ENCODE measurements around the gene CRISPLD2. TPM values are rescaled to one million over a fixed set of nuclear protein-coding genes. Genes with fewer than 3 reads are reported as not detected.
"Not testable (repeated sequence)": the region's sequence is repeated elsewhere in the genome, so short reads cannot be mapped to it uniquely, and the experiment has no call there.

Gene CRISPLD2
- total RNA-seq, 1 donor: 40.2 TPM

GRCh38 chr16:84868328-84868727 is 48.5 kb downstream of the CRISPLD2 start:
- H3K4me1 ChIP-seq (ENCODE audit: insufficient read depth, low read length): no peaks in the 10 kb centered on the region
- H2AFZ ChIP-seq (ENCODE audit: low read length): no peak overlapping the region
- H3K4me2 ChIP-seq (ENCODE audit: insufficient read depth, low read length): no peak overlapping the region
- no peaks in the 10 kb centered on the region for H3K36me3 ChIP-seq (ENCODE audit: insufficient read depth, low read length)
- TF ChIP-seq CTCF (IDR thresholded peaks at IDR 0.05; ENCODE audit: extremely low read depth, low read depth, low read length): no peak
- no peak overlapping the region for H3K27ac ChIP-seq (ENCODE audit: low read depth, low read length)
- H3K79me2 ChIP-seq (ENCODE audit: insufficient read depth, low read length): no peaks in the 10 kb centered on the region
- H3K9me3 ChIP-seq (ENCODE audit: low read depth, low read length): no peaks in the 10 kb centered on the region
- H3K4me3 ChIP-seq (ENCODE audit: insufficient read depth, low read length): no peak overlapping the region
- peak; percentile 19 for DNase-seq (ENCODE audit: insufficient read length, low spot score, missing footprints)
- H3K27me3 ChIP-seq (ENCODE audit: insufficient read depth, low read length): no peaks in the 10 kb centered on the region
- H4K20me1 ChIP-seq (ENCODE audit: insufficient read depth, low read length): no peaks in the 10 kb centered on the region

GRCh38 chr16:84868829-84869472 is 49.2 kb downstream of the CRISPLD2 start:
- Histone ChIP-seq H3K27ac (ENCODE audit: low read depth, low read length) (no peak overlapping the region), H3K4me3 (ENCODE audit: insufficient read depth, low read length) (no peak overlapping the region), H3K9me3 (ENCODE audit: low read depth, low read length) (no peaks in the 10 kb centered on the region), H3K36me3 (ENCODE audit: insufficient read depth, low read length) (no peaks in the 10 kb centered on the region), H3K4me2 (ENCODE audit: insufficient read depth, low read length) (no peak overlapping the region), H3K4me1 (ENCODE audit: insufficient read depth, low read length) (no peaks in the 10 kb centered on the region), H4K20me1 (ENCODE audit: insufficient read depth, low read length) (no peaks in the 10 kb centered on the region), H2AFZ (ENCODE audit: low read length) (no peak overlapping the region), H3K27me3 (ENCODE audit: insufficient read depth, low read length) (no peaks in the 10 kb centered on the region), H3K79me2 (ENCODE audit: insufficient read depth, low read length) (no peaks in the 10 kb centered on the region)
- TF ChIP-seq CTCF (IDR thresholded peaks at IDR 0.05; ENCODE audit: extremely low read depth, low read depth, low read length): no peak
- peak; percentile 25 for DNase-seq (ENCODE audit: insufficient read length, low spot score, missing footprints)

GRCh38 chr16:84869473-84869845 is 49.7 kb downstream of the CRISPLD2 start:
- H4K20me1 ChIP-seq (ENCODE audit: insufficient read depth, low read length): no peaks in the 10 kb centered on the region
- no peak overlapping the region for H2AFZ ChIP-seq (ENCODE audit: low read length)
- H3K4me2 ChIP-seq (ENCODE audit: insufficient read depth, low read length): no peak overlapping the region
- no peak for TF ChIP-seq CTCF (IDR thresholded peaks at IDR 0.05; ENCODE audit: extremely low read depth, low read depth, low read length)
- H3K27me3 ChIP-seq (ENCODE audit: insufficient read depth, low read length): no peaks in the 10 kb centered on the region
- H3K9me3 ChIP-seq (ENCODE audit: low read depth, low read length): no peaks in the 10 kb centered on the region
- no peaks in the 10 kb centered on the region for H3K36me3 ChIP-seq (ENCODE audit: insufficient read depth, low read length)
- peak; percentile 66 for DNase-seq (ENCODE audit: insufficient read length, low spot score, missing footprints)
- H3K4me3 ChIP-seq (ENCODE audit: insufficient read depth, low read length): no peak overlapping the region
- no peaks in the 10 kb centered on the region for H3K79me2 ChIP-seq (ENCODE audit: insufficient read depth, low read length)
- H3K27ac ChIP-seq (ENCODE audit: low read depth, low read length): no peak overlapping the region
- no peaks in the 10 kb centered on the region for H3K4me1 ChIP-seq (ENCODE audit: insufficient read depth, low read length)

GRCh38 chr16:84872971-84873370 is 53.2 kb downstream of the CRISPLD2 start:
- H3K27me3 ChIP-seq (ENCODE audit: insufficient read depth, low read length); H3K36me3 ChIP-seq (ENCODE audit: insufficient read depth, low read length); H3K79me2 ChIP-seq (ENCODE audit: insufficient read depth, low read length); H3K4me3 ChIP-seq (ENCODE audit: insufficient read depth, low read length); H2AFZ ChIP-seq (ENCODE audit: low read length); H3K27ac ChIP-seq (ENCODE audit: low read depth, low read length); H4K20me1 ChIP-seq (ENCODE audit: insufficient read depth, low read length); DNase-seq (ENCODE audit: insufficient read length, low spot score, missing footprints); H3K4me1 ChIP-seq (ENCODE audit: insufficient read depth, low read length); H3K4me2 ChIP-seq (ENCODE audit: insufficient read depth, low read length); H3K9me3 ChIP-seq (ENCODE audit: low read depth, low read length): not testable (repeated sequence)
